ENCODE data around the gene PTPRO. TPM values are rescaled to one million over a fixed set of nuclear protein-coding genes. Genes with fewer than 3 reads are reported as not detected.
A peak's percentile ranks its signal among the peaks of the same experiment; 100 is the strongest.

Gene PTPRO
- total RNA-seq, 1 experiment from 2014 or later = 0.52 TPM

DNA sequence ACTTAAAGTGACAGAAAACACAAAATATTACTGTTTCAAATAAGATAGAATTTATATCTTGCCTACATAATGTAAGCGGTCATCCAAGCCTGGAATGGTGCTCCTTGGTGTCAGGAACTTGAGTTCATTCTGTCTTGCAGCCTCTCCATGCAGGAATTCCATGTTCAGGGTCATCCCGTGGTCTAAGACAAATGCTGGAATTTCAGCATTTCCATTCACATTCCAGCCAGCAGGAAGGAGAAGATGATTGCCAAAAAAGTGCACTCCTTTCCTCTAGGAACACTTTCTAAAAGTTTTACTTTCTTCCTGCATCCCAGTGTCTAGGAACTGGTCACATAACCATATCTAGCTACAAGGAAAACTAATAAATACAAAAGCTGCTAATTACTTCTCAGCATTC is 106.3 kb downstream of the PTPRO start:
- peaks cover 6% of the 10 kb centered on the region; the same call in 1 of the 2 replicates for H3K4me1 ChIP-seq (ENCODE audit: insufficient read depth, low read length)
- no peak overlapping the region for H2AK5ac ChIP-seq (ENCODE audit: insufficient read length, low read length)
- H3K27me3 ChIP-seq (ENCODE audit: insufficient read depth, low read length) = no peaks in the 10 kb centered on the region
- no peak overlapping the region for H3K27ac ChIP-seq (ENCODE audit: insufficient read length, low read depth, low read length)
- H2BK12ac ChIP-seq (ENCODE audit: insufficient read length, low read depth, low read length) = no peak overlapping the region
- no peak overlapping the region for H3K4ac ChIP-seq (ENCODE audit: low read depth, low read length)
- H3K27ac Mint-ChIP-seq = no peak overlapping the region
- no peaks in the 10 kb centered on the region for H3K79me1 ChIP-seq (ENCODE audit: insufficient read depth, low read depth, low read length, poor library complexity, severe bottlenecking)
- H3K9me3 ChIP-seq (ENCODE audit: control insufficient read depth, low read depth, low read length) = no peaks in the 10 kb centered on the region
- no peaks in the 10 kb centered on the region for H3K36me3 Mint-ChIP-seq (ENCODE audit: insufficient read depth in 1 of 3, low read depth in 3 of 3)
- H3K56ac ChIP-seq (ENCODE audit: insufficient read length, low read depth, low read length) = no peak overlapping the region
- H4K20me1 ChIP-seq (ENCODE audit: control insufficient read depth, insufficient read depth, insufficient read length) = no peaks in the 10 kb centered on the region
- no peak overlapping the region for H3K18ac ChIP-seq (ENCODE audit: insufficient read length, low read depth, low read length)
- H3K23me2 ChIP-seq (ENCODE audit: insufficient read length, low read depth, low read length, poor library complexity, severe bottlenecking) = no peaks in the 10 kb centered on the region
- H3K23ac ChIP-seq (ENCODE audit: insufficient read length, low read depth, low read length) = no peak overlapping the region
- H2BK15ac ChIP-seq (ENCODE audit: low read depth, low read length) = no peak overlapping the region
- no peak overlapping the region for H3T11ph ChIP-seq (ENCODE audit: low read length)
- peaks cover 7 to 16% of the 10 kb centered on the region in 2 experiments for H3K4me1 Mint-ChIP-seq
- TF ChIP-seq, protein P1, sequence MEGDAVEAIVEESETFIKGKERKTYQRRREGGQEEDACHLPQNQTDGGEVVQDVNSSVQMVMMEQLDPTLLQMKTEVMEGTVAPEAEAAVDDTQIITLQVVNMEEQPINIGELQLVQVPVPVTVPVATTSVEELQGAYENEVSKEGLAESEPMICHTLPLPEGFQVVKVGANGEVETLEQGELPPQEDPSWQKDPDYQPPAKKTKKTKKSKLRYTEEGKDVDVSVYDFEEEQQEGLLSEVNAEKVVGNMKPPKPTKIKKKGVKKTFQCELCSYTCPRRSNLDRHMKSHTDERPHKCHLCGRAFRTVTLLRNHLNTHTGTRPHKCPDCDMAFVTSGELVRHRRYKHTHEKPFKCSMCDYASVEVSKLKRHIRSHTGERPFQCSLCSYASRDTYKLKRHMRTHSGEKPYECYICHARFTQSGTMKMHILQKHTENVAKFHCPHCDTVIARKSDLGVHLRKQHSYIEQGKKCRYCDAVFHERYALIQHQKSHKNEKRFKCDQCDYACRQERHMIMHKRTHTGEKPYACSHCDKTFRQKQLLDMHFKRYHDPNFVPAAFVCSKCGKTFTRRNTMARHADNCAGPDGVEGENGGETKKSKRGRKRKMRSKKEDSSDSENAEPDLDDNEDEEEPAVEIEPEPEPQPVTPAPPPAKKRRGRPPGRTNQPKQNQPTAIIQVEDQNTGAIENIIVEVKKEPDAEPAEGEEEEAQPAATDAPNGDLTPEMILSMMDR (conservative IDR thresholded peaks at IDR 0.05) = peak; percentile 31; the same call in 1 of the 3 replicates
- no peaks in the 10 kb centered on the region for H3K79me2 ChIP-seq (ENCODE audit: insufficient read depth, low read length)
- DNase-seq = peak; percentile 47
- H3K4me2 ChIP-seq (ENCODE audit: insufficient read depth, insufficient read length, low read length) = no peak overlapping the region
- H4K5ac ChIP-seq (ENCODE audit: insufficient read length, low read depth, low read length) = no peak overlapping the region
- H2BK5ac ChIP-seq (ENCODE audit: insufficient read length, low read length) = no peak overlapping the region
- WGBS (ENCODE audit: extremely low coverage, insufficient read length, low lambda C conversion rate) = no CpG with 5 or more reads among the region's 2 CpGs
- no peak overlapping the region for H3K9ac ChIP-seq (ENCODE audit: extremely low read depth, insufficient read length, low read length)
- H2AFZ ChIP-seq (ENCODE audit: low read length) = no peak overlapping the region
- no peaks in the 10 kb centered on the region for H3K9me3 Mint-ChIP-seq
- H2BK20ac ChIP-seq (ENCODE audit: low read depth, low read length, poor library complexity, severe bottlenecking) = no peak overlapping the region
- H3K14ac ChIP-seq (ENCODE audit: insufficient read depth, low read length) = no peak overlapping the region
- no peak overlapping the region for H3K4me3 Mint-ChIP-seq
- H2BK120ac ChIP-seq (ENCODE audit: low read depth, low read length, poor library complexity, severe bottlenecking) = no peak overlapping the region
- H4K91ac ChIP-seq (ENCODE audit: insufficient read length, low read depth, low read length) = no peak overlapping the region
- H3K27me3 Mint-ChIP-seq (ENCODE audit: low read depth) = no peaks in the 10 kb centered on the region; the same call in 1 of the 2 replicates
- H4K8ac ChIP-seq (replicated peaks; ENCODE audit: insufficient read length, low read depth, low read length) = no peak overlapping the region

Measured in H9 (cell line).